GM12875 (cell line): Measurements from ENCODE around the gene TNKS1BP1.

ENCODE experiments used
- H3K4me3 ChIP-seq: one replicate; pipeline ENCODE4 v1.5.1; 2011; ENCODE audit warnings: low read depth, low read length, control low read depth
- CTCF ChIP-seq: IDR thresholded peaks from 2 replicates; pipeline ENCODE4 v1.5.1; 2011; ENCODE audit warnings: low read depth, mild to moderate bottlenecking, control low read depth, inconsistent platforms, low read length, moderate library complexity, borderline replicate concordance; ENCODE audit not compliant: insufficient read depth

The TNKS1BP1 gene

GRCh38 chr11:57330029-57330428 lies 5.3 kb upstream of the TNKS1BP1 start:
- H3K4me3 ChIP-seq, result no peak overlapping the region
- TF ChIP-seq CTCF, result no peak

- no peak for TF ChIP-seq CTCF
- no peak overlapping the region for H3K4me3 ChIP-seq
Observed at GRCh38 chr11:57327721-57328120, 3.0 kb upstream of the TNKS1BP1 start.

DNA sequence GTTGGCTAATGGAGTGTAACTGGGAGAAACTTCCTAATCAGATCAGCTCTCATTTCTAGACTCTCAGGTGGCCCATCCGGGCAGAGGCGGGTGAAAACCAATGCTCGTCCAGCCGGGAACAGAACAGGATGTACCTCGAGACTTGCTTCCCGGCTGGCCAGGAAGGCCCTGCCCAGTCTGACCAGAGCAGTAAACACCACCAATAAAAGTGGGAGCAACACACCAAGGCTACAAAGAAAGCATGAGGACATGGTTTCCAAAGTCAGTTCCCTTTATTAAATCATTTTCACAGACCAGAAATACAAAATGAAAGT lies 940 bp upstream of the TNKS1BP1 start:
- peak overlapping the region; percentile 45 for H3K4me3 ChIP-seq
- no peak for TF ChIP-seq CTCF

DNA sequence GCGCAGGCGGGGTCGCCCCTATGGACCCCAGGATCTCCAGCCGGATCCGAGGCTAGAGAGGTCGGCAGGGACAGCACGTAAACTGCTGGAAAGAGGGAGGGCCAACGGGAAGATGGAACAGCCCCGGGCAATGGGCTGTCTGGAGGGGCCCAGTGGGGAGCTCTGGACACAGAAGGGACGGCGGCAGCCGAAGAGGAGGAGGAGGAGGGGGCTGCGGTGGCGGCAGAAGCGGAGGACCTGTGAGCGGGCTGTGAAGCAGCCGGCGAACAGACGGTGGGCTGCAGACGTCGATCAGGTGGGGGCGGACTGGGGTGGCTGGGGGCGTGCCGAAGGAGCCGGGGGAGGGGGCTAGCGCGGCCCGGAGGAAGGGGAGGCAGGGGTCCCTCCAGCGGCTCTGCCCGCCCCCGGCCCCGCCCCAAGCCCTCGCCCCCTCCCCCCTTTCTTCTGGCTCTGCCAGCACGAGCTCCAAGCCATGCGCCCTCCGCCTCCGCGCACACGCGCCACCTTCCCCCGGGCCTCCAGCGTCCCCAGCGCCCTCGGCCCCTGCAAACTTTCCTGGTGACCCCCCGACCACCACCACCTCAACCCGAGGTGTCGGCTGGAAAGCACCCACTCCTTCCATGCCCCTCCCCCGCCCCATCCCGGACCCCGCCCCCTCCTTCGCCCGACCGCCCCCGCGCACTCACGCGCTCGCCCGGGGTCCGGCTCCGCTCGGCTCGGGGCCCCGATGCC lies 432 bp downstream of the TNKS1BP1 start:
- peak overlapping the region; percentile 45 for H3K4me3 ChIP-seq
- TF ChIP-seq CTCF, result no peak

DNA sequence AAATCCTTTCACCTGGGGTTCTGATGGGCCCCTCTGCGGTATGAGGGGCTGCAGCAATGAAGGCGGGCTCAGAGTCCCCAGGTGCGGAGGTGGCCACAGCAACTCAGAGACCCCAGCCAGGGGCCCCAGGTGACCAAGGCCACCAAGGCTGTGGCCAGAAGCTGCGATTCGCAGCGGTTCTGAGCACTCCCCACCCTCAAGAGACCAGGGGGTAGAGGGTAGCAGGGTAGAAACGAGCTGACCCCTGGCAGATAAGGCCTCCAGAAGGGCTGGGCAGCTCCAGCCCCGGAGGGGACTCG lies 948 bp downstream of the TNKS1BP1 start:
- no peak overlapping the region for H3K4me3 ChIP-seq
- TF ChIP-seq CTCF, result no peak

DNA sequence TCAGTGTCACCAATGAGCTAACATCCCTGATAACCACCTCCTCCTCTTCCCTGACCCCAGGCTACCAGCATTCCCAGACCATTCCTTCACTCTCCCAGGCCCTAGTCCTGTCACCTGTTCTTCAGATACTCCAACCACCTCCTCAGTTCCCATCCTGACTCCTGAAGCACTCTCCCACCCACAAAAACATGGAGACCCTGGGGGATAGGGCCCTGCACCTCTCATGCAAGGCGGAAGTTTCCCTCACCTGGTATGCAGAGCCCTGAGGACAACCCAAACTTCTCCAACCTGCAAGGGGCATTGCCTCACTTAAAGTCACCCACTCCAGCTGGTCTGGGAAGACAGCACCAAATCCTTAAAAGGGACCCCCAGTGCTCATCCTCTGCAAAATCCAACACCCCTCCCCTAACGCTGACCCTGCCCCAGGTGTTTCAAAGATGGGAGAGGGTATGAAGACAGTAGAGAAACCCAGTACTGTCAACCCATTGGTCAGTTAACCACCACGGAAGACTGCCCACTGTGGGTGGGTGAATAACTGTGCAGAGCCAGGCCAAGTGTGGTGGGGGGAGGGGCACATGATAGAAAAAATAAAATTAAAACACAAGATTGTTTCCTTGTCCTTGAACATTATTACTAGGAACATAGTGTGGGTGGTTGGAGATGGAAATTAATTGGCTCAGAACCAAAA lies 1.4 kb downstream of the TNKS1BP1 start:
- H3K4me3 ChIP-seq, result no peak overlapping the region
- no peak for TF ChIP-seq CTCF
